NB4 (cell line): Measurements from ENCODE around the gene CLASP2.
"Not testable (repeated sequence)": the region's sequence is repeated elsewhere in the genome, so short reads cannot be mapped to it uniquely, and the experiment has no call there.

ENCODE experiments used
- DNase-seq: peaks from one replicate; pipeline ENCODE4 v3.0.0; 2010; ENCODE audit warnings: low read depth
- H3K4me3 ChIP-seq: one replicate; pipeline ENCODE4 v1.5.1; 2011; ENCODE audit warnings: mild to moderate bottlenecking, low read depth, low read length, moderate library complexity
- MYC ChIP-seq: IDR thresholded peaks from 2 replicates; pipeline ENCODE4 v1.6.1; 2011; ENCODE audit warnings: low read depth, low read length
- POLR2A ChIP-seq: IDR thresholded peaks from 2 replicates; pipeline ENCODE4 v1.6.1; 2011; ENCODE audit warnings: mild to moderate bottlenecking; ENCODE audit not compliant: insufficient read length; ENCODE audit errors: extremely low read depth
- TF ChIP-seq, protein P1 (sequence below): IDR thresholded peaks from 2 replicates; pipeline ENCODE4 v1.6.1; 2011; ENCODE audit warnings: low read depth, low read length
- TF ChIP-seq, protein P2 (sequence below): IDR thresholded peaks from one replicate; pipeline ENCODE4 v1.5.1; 2012; ENCODE audit warnings: low read depth, low read length

CLASP2 gene

DNA sequence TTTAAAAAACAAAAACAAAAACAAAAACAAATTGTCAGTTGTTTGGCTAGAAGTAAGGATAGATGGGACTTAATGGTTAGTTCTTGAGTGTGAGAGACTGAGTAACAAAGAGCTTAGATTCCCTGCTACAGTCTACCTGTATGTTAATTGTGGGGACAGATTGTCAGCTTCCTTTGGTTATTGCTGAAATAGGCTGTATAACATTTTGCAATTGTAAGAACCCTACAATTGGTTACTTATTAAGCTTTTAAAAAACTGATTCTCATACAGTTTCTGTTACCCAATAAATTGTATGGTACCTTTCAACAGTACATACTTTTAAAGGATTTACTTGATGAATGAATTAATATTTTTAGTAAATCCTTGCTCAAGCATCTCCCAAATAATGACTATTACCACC lies 35.3 kb downstream of the CLASP2 start:
- TF ChIP-seq MYC (no peak), POLR2A (no peak)
- TF ChIP-seq, protein P1, sequence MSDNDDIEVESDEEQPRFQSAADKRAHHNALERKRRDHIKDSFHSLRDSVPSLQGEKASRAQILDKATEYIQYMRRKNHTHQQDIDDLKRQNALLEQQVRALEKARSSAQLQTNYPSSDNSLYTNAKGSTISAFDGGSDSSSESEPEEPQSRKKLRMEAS, result no peak
- H3K4me3 ChIP-seq, result no peak overlapping the region
- no peak for DNase-seq

DNA sequence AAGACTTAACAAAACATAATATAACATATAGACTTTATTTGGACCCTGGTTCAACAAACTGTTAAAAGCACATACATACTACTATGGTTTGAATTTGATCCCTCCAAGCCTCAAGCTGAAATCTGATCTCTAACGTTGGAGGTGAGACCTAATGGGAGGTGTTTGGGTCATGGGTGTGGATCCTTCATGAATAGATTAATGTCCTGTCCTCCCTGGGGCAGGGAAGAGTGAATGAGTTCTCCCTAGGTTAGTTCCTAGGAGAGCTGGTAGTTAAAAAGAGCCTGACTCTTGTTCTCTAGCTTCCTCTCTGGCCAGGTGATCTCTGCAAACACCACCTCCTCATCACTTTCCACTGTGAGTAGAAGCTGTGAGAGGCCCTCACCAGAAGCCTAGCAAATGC lies 36.4 kb downstream of the CLASP2 start:
- DNase-seq, result no peak
- H3K4me3 ChIP-seq, result no peak overlapping the region
- TF ChIP-seq, protein P1, result no peak
- TF ChIP-seq MYC, result no peak
- no peak for TF ChIP-seq POLR2A
- TF ChIP-seq, protein P2, sequence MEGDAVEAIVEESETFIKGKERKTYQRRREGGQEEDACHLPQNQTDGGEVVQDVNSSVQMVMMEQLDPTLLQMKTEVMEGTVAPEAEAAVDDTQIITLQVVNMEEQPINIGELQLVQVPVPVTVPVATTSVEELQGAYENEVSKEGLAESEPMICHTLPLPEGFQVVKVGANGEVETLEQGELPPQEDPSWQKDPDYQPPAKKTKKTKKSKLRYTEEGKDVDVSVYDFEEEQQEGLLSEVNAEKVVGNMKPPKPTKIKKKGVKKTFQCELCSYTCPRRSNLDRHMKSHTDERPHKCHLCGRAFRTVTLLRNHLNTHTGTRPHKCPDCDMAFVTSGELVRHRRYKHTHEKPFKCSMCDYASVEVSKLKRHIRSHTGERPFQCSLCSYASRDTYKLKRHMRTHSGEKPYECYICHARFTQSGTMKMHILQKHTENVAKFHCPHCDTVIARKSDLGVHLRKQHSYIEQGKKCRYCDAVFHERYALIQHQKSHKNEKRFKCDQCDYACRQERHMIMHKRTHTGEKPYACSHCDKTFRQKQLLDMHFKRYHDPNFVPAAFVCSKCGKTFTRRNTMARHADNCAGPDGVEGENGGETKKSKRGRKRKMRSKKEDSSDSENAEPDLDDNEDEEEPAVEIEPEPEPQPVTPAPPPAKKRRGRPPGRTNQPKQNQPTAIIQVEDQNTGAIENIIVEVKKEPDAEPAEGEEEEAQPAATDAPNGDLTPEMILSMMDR, result no peak

DNA sequence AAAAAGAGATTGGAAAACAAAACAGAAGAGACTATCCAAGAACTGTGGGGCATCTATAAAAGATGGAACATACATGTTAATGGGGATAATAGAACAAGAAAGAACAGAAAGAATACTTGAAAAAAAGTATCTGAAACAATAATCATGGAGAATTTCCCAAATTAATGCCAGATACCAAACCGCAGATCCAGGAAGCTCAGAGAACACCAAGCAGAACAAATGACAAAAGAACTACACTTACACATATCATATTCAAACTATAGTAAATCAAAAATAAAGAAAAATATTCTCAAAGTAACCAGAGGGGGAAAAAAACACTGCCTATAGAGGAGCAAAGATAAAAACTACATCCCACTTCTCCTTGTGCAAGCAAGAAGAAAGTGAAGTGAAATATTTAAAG lies 40.0 kb downstream of the CLASP2 start:
- H3K4me3 ChIP-seq, result no peak overlapping the region
- TF ChIP-seq, protein P2, result no peak
- no peak for TF ChIP-seq MYC
- DNase-seq, result no peak

DNA sequence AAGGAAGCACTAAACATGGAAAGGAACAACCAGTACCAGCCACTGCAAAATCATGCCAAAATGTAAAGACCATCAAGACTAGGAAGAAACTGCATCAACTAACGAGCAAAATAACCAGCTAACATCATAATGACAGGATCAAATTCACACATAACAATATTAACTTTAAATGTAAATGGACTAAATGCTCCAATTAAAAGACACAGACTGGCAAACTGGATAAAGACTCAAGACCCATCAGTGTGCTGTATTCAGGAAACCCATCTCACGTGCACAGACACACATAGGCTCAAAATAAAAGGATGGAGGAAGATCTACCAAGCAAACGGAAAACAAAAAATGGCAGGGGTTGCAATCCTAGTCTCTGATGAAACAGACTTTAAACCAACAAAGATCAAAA lies 44.6 kb downstream of the CLASP2 start:
- not testable (repeated sequence) for DNase-seq, H3K4me3 ChIP-seq

DNA sequence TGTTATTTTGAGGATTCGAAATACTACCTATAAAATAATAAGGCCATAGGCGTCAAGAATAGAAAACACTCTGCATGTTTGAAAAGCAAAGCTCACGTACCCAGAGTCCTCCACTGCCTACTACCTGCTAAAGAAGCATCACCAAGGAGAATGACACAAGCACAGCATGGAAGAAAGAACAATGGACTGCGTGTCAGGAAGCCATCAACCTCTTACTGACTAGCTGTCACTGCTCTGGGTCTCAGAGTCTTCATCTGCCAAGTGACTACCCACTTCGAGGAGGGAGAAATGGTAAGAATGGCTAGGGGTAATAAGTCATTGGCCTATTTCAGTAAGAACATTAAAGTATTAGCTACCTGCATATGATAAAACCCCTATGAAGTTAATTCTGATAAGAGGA lies 49.4 kb downstream of the CLASP2 start:
- TF ChIP-seq MYC (no peak), POLR2A (no peak)
- TF ChIP-seq, protein P1, result no peak
- TF ChIP-seq, protein P2, result no peak
- DNase-seq, result no peak
- H3K4me3 ChIP-seq, result no peak overlapping the region

DNA sequence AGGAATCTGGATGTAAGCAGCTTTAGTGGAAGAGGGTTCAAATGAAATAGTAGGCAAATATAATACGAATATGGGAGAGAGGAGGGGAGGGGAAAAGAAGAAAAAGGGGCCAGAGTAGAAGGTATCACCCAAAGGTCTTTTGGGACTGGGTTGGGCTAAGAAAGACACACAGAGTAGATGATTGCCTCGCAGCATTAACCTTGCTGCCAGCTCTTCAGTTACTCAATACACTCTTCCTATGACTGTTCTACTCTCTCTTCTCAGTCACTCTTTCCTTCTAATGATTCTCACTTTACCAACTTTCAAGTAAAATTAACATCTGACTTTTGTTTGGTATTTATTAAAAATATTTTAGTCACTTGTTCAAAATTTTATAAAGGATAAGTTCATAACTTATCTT lies 52.8 kb downstream of the CLASP2 start:
- no peak for TF ChIP-seq MYC
- TF ChIP-seq, protein P2, result no peak
- TF ChIP-seq, protein P1, result no peak
- TF ChIP-seq POLR2A, result no peak
- peak; percentile 27 for DNase-seq

DNA sequence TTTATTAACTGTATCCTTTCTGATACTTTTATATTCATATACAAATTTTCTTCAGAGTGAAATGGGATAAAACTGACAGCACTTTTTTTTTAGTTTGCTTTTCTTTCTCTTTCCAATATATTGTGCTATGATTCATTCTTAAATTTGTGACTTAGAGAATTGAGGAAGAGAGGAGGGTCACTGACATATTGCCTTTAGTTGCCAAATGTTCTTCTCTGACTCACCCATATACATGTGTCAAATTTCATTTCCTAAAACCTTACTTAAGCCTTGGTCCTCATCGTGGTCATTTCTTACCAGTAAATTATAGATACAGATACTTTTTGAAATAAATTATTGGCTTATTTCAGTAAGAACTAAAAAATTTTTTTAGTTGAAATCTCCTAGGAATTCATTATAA lies 53.9 kb downstream of the CLASP2 start:
- TF ChIP-seq POLR2A, result no peak
- TF ChIP-seq MYC, result no peak
- TF ChIP-seq, protein P2, result no peak
- TF ChIP-seq, protein P1, result no peak
- peak; percentile 80 for DNase-seq
- H3K4me3 ChIP-seq, result no peak overlapping the region

More for the DNA sequence above, 52.8 kb downstream of the CLASP2 start:
- H3K4me3 ChIP-seq, result no peak overlapping the region
